Astrocyte (in vitro differentiated cells and primary cell): ENCODE results near the gene PIP4K2C. TPM values are rescaled to one million over a fixed set of nuclear protein-coding genes. Genes with fewer than 3 reads are reported as not detected.

Experiments used
- DNase-seq: peaks from one replicate; pipeline ENCODE4 v3.0.0-alpha.2; 2010; ENCODE audit warnings: low read depth
- FAIRE-seq: peaks from 2 replicates; lab custom pipeline; 2011; peaks lifted over from hg19 to GRCh38; lab: Jason Lieb, UNC
- H2AFZ ChIP-seq: 2 replicates; pipeline ENCODE4 v1.6.0; 2012; ENCODE audit warnings: low read depth, low read length, inconsistent platforms
- H3K27ac ChIP-seq: 2 replicates; pipeline ENCODE4 v1.5.1; 2011; ENCODE audit warnings: low read depth, low read length, inconsistent platforms
- H3K27me3 ChIP-seq: 2 replicates; pipeline ENCODE4 v1.6.0; 2011; ENCODE audit warnings: low read length, inconsistent platforms; ENCODE audit not compliant: insufficient read depth
- H3K36me3 ChIP-seq: 2 replicates; pipeline ENCODE4 v1.5.1; 2011; ENCODE audit warnings: low read length, inconsistent platforms; ENCODE audit not compliant: insufficient read depth
- H3K4me1 ChIP-seq: 2 replicates; pipeline ENCODE4 v1.5.1; 2011; ENCODE audit warnings: low read length, inconsistent platforms; ENCODE audit not compliant: insufficient read depth
- H3K4me2 ChIP-seq: 2 replicates; pipeline ENCODE4 v1.6.0; 2012; ENCODE audit warnings: low read length, inconsistent platforms
- H3K4me3 ChIP-seq: 2 replicates; pipeline ENCODE4 v1.5.1; 2011; ENCODE audit warnings: low read depth, mild to moderate bottlenecking, low read length, inconsistent platforms; ENCODE audit not compliant: insufficient read depth
- H3K79me2 ChIP-seq: 2 replicates; pipeline ENCODE4 v1.6.0; 2012; ENCODE audit warnings: mild to moderate bottlenecking, low read length, inconsistent platforms; ENCODE audit not compliant: insufficient read depth
- H3K9ac ChIP-seq: 2 replicates; pipeline ENCODE4 v1.6.0; 2012; ENCODE audit warnings: mild to moderate bottlenecking, low read length, inconsistent platforms
- H3K9me3 ChIP-seq: 2 replicates; pipeline ENCODE4 v1.5.1; 2012; ENCODE audit warnings: low read depth, mild to moderate bottlenecking, low read length, inconsistent platforms; ENCODE audit not compliant: insufficient read depth
- H4K20me1 ChIP-seq: 2 replicates; pipeline ENCODE4 v1.6.0; 2012; ENCODE audit warnings: low read length, inconsistent platforms; ENCODE audit not compliant: insufficient read depth
- H3K27ac Mint-ChIP-seq: one replicate; pipeline ENCODE4 v1.8.0; 2021; ENCODE audit warnings: mild to moderate bottlenecking, mixed read lengths; ENCODE audit not compliant: unreplicated experiment
- H3K27me3 Mint-ChIP-seq: one replicate; pipeline ENCODE4 v1.8.0; 2021; ENCODE audit warnings: low read depth, mixed read lengths; ENCODE audit not compliant: unreplicated experiment
- H3K36me3 Mint-ChIP-seq: one replicate; pipeline ENCODE4 v1.8.0; 2021; ENCODE audit warnings: low read depth, mixed read lengths; ENCODE audit not compliant: unreplicated experiment
- H3K4me1 Mint-ChIP-seq: one replicate; pipeline ENCODE4 v1.8.0; 2021; ENCODE audit warnings: low read depth, mixed read lengths; ENCODE audit not compliant: unreplicated experiment
- H3K4me3 Mint-ChIP-seq: one replicate; pipeline ENCODE4 v1.8.0; 2021; ENCODE audit warnings: mild to moderate bottlenecking, moderate library complexity, mixed read lengths; ENCODE audit not compliant: unreplicated experiment
- H3K9me3 Mint-ChIP-seq: one replicate; pipeline ENCODE4 v1.8.0; 2021; ENCODE audit warnings: mild to moderate bottlenecking, mixed read lengths; ENCODE audit not compliant: unreplicated experiment
- CTCF ChIP-seq: IDR thresholded peaks from 2 replicates; pipeline ENCODE4 v1.5.1; 2011; ENCODE audit warnings: low read depth, mild to moderate bottlenecking, inconsistent platforms, low read length, moderate library complexity; ENCODE audit not compliant: insufficient read depth
- EZH2 ChIP-seq: IDR thresholded peaks from 2 replicates; pipeline ENCODE4 v1.6.1; 2012; ENCODE audit warnings: mild to moderate bottlenecking, low read length, inconsistent platforms; ENCODE audit not compliant: insufficient read depth
- total RNA-seq: library from RNA; stranded (reverse); gene quantifications from 2 replicates; pipeline ENCODE4 v1.2.1, GENCODE V29; 2021

The PIP4K2C gene
- total RNA-seq, 1 donor from 2014 or later, result 43.3 TPM

- Mint-ChIP-seq H3K27me3 (no peaks in the 10 kb centered on the region), H3K4me1 (peaks cover 12% of the 10 kb centered on the region), H3K27ac (no peak overlapping the region), H3K36me3 (peaks cover 17% of the 10 kb centered on the region), H3K9me3 (peaks cover 2% of the 10 kb centered on the region), H3K4me3 (peak overlapping the region; percentile 96)
- Histone ChIP-seq H3K36me3 (peaks cover 2% of the 10 kb centered on the region), H2AFZ (no peak overlapping the region), H3K4me2 (no peak overlapping the region), H3K9ac (no peak overlapping the region), H3K79me2 (peaks cover 4% of the 10 kb centered on the region), H3K4me3 (no peak overlapping the region), H3K27ac (no peak overlapping the region), H3K4me1 (peaks cover 16% of the 10 kb centered on the region), H3K9me3 (no peaks in the 10 kb centered on the region), H3K27me3 (no peaks in the 10 kb centered on the region), H4K20me1 (peaks cover 16% of the 10 kb centered on the region)
- no peak for DNase-seq
- TF ChIP-seq CTCF, result no peak
- no peak for FAIRE-seq
Measured at GRCh38 chr12:57593187-57593586, 2.2 kb downstream of the PIP4K2C start.

GRCh38 chr12:57600395-57600794 lies 9.4 kb downstream of the PIP4K2C start:
- peaks cover 3% of the 10 kb centered on the region for H3K9me3 Mint-ChIP-seq
- H3K27me3 Mint-ChIP-seq, result peaks cover 1% of the 10 kb centered on the region
- Histone ChIP-seq H3K4me3 (no peak overlapping the region), H3K4me2 (no peak overlapping the region), H2AFZ (no peak overlapping the region), H3K9ac (no peak overlapping the region), H4K20me1 (no peaks in the 10 kb centered on the region), H3K27ac (no peak overlapping the region), H3K36me3 (peaks cover 4% of the 10 kb centered on the region), H3K4me1 (peaks cover 10% of the 10 kb centered on the region), H3K9me3 (no peaks in the 10 kb centered on the region), H3K27me3 (no peaks in the 10 kb centered on the region), H3K79me2 (no peaks in the 10 kb centered on the region)
- no peak overlapping the region for H3K27ac Mint-ChIP-seq
- H3K4me1 Mint-ChIP-seq, result peaks cover 11% of the 10 kb centered on the region
- no peak for TF ChIP-seq EZH2
- TF ChIP-seq CTCF, result no peak
- H3K4me3 Mint-ChIP-seq, result no peak overlapping the region
- peaks cover 44% of the 10 kb centered on the region for H3K36me3 Mint-ChIP-seq
- FAIRE-seq (no peak), DNase-seq (no peak)

GRCh38 chr12:57602544-57602943 lies 11.6 kb downstream of the PIP4K2C start:
- peak overlapping the region; percentile 66 for H3K4me3 Mint-ChIP-seq
- FAIRE-seq (no peak), DNase-seq (no peak)
- TF ChIP-seq EZH2 (no peak), CTCF (no peak)
- no peaks in the 10 kb centered on the region for H4K20me1 ChIP-seq
- peaks cover 2% of the 10 kb centered on the region for H3K9me3 Mint-ChIP-seq
- H3K4me1 Mint-ChIP-seq, result peaks cover 17% of the 10 kb centered on the region
- no peaks in the 10 kb centered on the region for H3K9me3 ChIP-seq
- no peak overlapping the region for H3K27ac ChIP-seq
- H3K27ac Mint-ChIP-seq, result no peak overlapping the region
- no peak overlapping the region for H2AFZ ChIP-seq
- no peaks in the 10 kb centered on the region for H3K27me3 ChIP-seq
- H3K4me1 ChIP-seq, result peaks cover 12% of the 10 kb centered on the region
- H3K4me3 ChIP-seq, result no peak overlapping the region
- H3K4me2 ChIP-seq, result no peak overlapping the region
- peaks cover 2% of the 10 kb centered on the region for H3K36me3 ChIP-seq
- no peak overlapping the region for H3K9ac ChIP-seq
- H3K27me3 Mint-ChIP-seq, result peaks cover 1% of the 10 kb centered on the region
- H3K36me3 Mint-ChIP-seq, result peaks cover 41% of the 10 kb centered on the region
- H3K79me2 ChIP-seq, result no peaks in the 10 kb centered on the region
